Vagina (tissue), 2 donors: ENCODE results near the gene CERKL. TPM values are rescaled to one million over a fixed set of nuclear protein-coding genes. Genes with fewer than 3 reads are reported as not detected.

Source experiments
- DNase-seq, 2 donors: peaks; one replicate each; pipeline ENCODE4 v3.0.0-alpha.2; 2017; ENCODE audit errors: extremely low spot score in 2 of 2
- H3K27ac ChIP-seq: fragments of 200-600 bp; sonication (generic); one replicate; pipeline ENCODE4 v1.5.1; 2019
- H3K27me3 ChIP-seq: fragments of 200-600 bp; sonication (generic); one replicate; pipeline ENCODE4 v1.5.1; 2019
- H3K36me3 ChIP-seq, 2 donors: fragments of 200-600 bp; sonication (generic); one replicate each; pipeline ENCODE4 v1.5.1; 2017 to 2019
- H3K4me1 ChIP-seq: fragments of 200-600 bp; sonication (generic); one replicate; pipeline ENCODE4 v1.5.1; 2019
- H3K4me3 ChIP-seq, 2 donors: fragments of 200-600 bp; sonication (generic); 1 replicate in 1 of 2; 2 replicates in 1 of 2; pipeline ENCODE4 v1.5.1; 2016 to 2019
- H3K9me3 ChIP-seq: fragments of 200-600 bp; sonication (generic); one replicate; pipeline ENCODE4 v1.5.1; 2019
- POLR2A ChIP-seq, 2 donors: fragments of 450-650 bp; IDR thresholded peaks; one replicate each; pipeline ENCODE4 v1.6.1; 2017; ENCODE audit warnings: antibody characterized with exemption in 2 of 2, mild to moderate bottlenecking in 2 of 2, moderate library complexity in 2 of 2
- POLR2AphosphoS5 ChIP-seq, 2 donors: sonication (generic); formaldehyde crosslinking; IDR thresholded peaks; one replicate each; pipeline ENCODE4 v1.9.0; 2017; ENCODE audit warnings: antibody characterized with exemption in 2 of 2, mild to moderate bottlenecking in 2 of 2, low read depth in 1 of 2; ENCODE audit not compliant: insufficient read depth in 1 of 2
- intact Hi-C: fragments of 100-400 bp; cut with DNase I; formaldehyde crosslinking; loops from one replicate; pipeline ENCODE4 v1.15.1; 2023
- total RNA-seq: library from RNA; depleted of rRNA; stranded (reverse); fragments of >200 nt; gene quantifications from one replicate; pipeline ENCODE4 v1.2.3, GENCODE V29; 2016
- TF ChIP-seq, protein P1 (sequence below), 3 experiments: fragments of 450-650 bp in 2 of 3; fragments of 200-600 bp in 1 of 3; sonication (generic) in 1 of 3; IDR thresholded peaks; one replicate each; pipeline ENCODE4 v1.5.1; 2017 to 2019; ENCODE audit warnings: antibody characterized with exemption in 3 of 3, mild to moderate bottlenecking in 2 of 3, moderate library complexity in 2 of 3

CERKL gene
- total RNA-seq, 1 donor from 2014 or later = not detected

DNA sequence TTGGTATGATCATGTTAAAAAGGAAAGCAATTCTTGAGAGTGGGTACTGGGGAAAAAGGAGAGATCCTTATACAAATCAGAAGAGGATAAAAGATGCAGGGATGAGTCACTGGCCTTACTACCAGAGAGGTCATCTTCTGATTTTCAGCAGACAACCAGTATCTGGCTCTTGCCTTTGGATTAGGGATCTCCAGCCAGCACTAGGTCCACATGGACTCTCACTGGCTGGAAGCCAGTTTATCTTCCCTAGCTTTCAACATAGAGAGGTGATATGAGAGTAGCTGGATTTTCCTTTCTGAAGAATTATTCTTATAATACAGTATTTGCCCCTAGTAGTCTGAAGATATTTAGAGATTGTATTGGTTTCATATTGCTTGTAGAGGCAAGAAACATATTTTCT, 30.2 kb downstream of the CERKL start:
- H3K4me1 ChIP-seq = no peaks in the 10 kb centered on the region
- no peak overlapping the region for H3K4me3 ChIP-seq
- no peaks in the 10 kb centered on the region for H3K36me3 ChIP-seq
- H3K27ac ChIP-seq = no peak overlapping the region
- no peaks in the 10 kb centered on the region for H3K9me3 ChIP-seq
- intact Hi-C loops = no loop called here
- no peak for DNase-seq
- no peak for TF ChIP-seq POLR2AphosphoS5 (IDR thresholded peaks at IDR 0.05; ENCODE audit: insufficient read depth in 1 of 2, low read depth in 1 of 2)
- no peak for TF ChIP-seq POLR2A (IDR thresholded peaks at IDR 0.05)
- TF ChIP-seq, protein P1, sequence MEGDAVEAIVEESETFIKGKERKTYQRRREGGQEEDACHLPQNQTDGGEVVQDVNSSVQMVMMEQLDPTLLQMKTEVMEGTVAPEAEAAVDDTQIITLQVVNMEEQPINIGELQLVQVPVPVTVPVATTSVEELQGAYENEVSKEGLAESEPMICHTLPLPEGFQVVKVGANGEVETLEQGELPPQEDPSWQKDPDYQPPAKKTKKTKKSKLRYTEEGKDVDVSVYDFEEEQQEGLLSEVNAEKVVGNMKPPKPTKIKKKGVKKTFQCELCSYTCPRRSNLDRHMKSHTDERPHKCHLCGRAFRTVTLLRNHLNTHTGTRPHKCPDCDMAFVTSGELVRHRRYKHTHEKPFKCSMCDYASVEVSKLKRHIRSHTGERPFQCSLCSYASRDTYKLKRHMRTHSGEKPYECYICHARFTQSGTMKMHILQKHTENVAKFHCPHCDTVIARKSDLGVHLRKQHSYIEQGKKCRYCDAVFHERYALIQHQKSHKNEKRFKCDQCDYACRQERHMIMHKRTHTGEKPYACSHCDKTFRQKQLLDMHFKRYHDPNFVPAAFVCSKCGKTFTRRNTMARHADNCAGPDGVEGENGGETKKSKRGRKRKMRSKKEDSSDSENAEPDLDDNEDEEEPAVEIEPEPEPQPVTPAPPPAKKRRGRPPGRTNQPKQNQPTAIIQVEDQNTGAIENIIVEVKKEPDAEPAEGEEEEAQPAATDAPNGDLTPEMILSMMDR (IDR thresholded peaks at IDR 0.05) = no peak
- no peaks in the 10 kb centered on the region for H3K27me3 ChIP-seq

DNA sequence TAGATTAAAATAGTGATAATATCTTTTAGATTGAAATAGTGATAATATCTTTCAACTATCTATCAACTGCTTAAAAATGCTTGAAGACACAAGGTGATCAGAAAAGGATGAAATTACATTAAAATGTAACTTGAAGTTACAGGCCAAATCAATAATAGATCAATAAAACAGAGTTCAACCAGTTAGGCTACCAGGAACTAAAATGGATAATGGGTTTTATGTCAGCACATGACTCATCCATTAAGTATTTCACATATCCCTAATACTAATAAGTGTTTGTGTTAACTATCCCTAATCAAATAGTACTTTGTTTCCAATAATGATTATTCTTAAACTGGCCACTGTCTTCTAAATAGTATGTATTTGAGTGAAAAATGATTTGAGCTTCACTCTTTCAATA, 33.7 kb downstream of the CERKL start:
- Histone ChIP-seq H3K9me3 (no peaks in the 10 kb centered on the region), H3K27ac (no peak overlapping the region), H3K4me3 (no peak overlapping the region), H3K4me1 (no peaks in the 10 kb centered on the region), H3K27me3 (no peaks in the 10 kb centered on the region), H3K36me3 (no peaks in the 10 kb centered on the region)
- DNase-seq = no peak
- intact Hi-C loops = no loop called here
- TF ChIP-seq POLR2AphosphoS5 (IDR thresholded peaks at IDR 0.05; ENCODE audit: insufficient read depth in 1 of 2, low read depth in 1 of 2) (no peak), POLR2A (IDR thresholded peaks at IDR 0.05) (no peak)
- TF ChIP-seq, protein P1 (IDR thresholded peaks at IDR 0.05) = no peak

DNA sequence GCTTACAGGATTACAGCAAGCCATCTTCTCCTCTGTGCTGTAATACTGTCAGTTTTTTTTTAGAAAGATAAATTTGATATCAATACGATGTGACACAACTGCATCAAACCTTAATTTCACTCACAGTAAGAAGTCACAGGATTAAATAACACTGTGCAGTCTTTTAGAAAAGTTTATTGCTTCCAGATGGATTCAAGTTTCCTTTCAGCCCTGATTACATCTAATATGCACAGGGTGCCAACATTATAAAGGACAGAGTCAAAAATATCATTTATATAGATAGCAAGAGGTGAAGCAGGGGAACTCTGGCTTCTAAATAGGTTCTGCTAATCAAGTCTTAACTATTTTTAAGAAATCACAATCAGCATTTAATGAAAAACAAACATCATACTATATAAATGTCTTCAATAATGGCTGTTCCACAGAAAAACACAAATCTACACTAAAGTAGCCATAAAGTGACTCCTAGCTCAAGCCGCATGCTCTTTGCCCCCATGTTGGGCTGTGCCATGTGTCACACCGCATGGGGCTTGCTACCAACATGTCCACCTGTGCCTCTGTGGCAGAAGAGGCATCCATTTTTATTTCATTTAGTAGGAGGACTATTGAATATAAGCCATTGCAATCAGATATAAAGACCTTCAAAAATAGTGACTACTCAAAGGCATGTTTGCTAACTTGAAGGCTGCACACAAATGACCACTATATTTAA, 35.0 kb downstream of the CERKL start:
- H3K4me1 ChIP-seq = no peaks in the 10 kb centered on the region
- no peak overlapping the region for H3K27ac ChIP-seq
- no peaks in the 10 kb centered on the region for H3K36me3 ChIP-seq
- no peak for TF ChIP-seq POLR2A (IDR thresholded peaks at IDR 0.05)
- TF ChIP-seq, protein P1 (IDR thresholded peaks at IDR 0.05) = no peak
- no peak for TF ChIP-seq POLR2AphosphoS5 (IDR thresholded peaks at IDR 0.05; ENCODE audit: insufficient read depth in 1 of 2, low read depth in 1 of 2)
- no peak overlapping the region for H3K4me3 ChIP-seq
- intact Hi-C loops = no loop called here
- no peaks in the 10 kb centered on the region for H3K9me3 ChIP-seq
- H3K27me3 ChIP-seq = no peaks in the 10 kb centered on the region
- no peak for DNase-seq

DNA sequence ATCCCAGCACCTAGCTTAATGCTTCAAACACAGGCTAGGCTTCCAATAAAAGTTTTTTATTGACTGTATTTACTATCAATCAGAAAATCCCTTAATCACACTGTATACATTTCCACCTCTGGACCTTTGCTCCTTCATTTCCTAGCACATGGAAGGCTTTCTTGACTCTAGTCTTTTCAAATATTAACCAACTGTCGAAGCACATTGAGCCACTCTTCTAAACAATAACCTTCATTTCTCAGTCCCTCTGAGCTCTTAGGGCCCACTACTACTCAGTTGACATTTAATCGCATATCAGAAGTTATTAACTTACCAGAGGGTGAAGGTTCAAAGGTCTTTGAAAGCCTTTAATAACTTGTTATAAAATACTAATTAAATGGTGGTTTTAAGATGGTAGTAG, 37.4 kb downstream of the CERKL start:
- H3K27ac ChIP-seq = no peak overlapping the region
- intact Hi-C loops = no loop called here
- H3K27me3 ChIP-seq = no peaks in the 10 kb centered on the region
- no peaks in the 10 kb centered on the region for H3K9me3 ChIP-seq
- H3K4me1 ChIP-seq = no peaks in the 10 kb centered on the region
- DNase-seq = no peak
- H3K36me3 ChIP-seq = no peaks in the 10 kb centered on the region
- no peak for TF ChIP-seq POLR2A (IDR thresholded peaks at IDR 0.05)
- TF ChIP-seq, protein P1 (IDR thresholded peaks at IDR 0.05) = no peak
- TF ChIP-seq POLR2AphosphoS5 (IDR thresholded peaks at IDR 0.05; ENCODE audit: insufficient read depth in 1 of 2, low read depth in 1 of 2) = no peak
- H3K4me3 ChIP-seq = no peak overlapping the region

GRCh38 chr2:181616715-181617114, 40.2 kb downstream of the CERKL start:
- no peak for TF ChIP-seq POLR2A (IDR thresholded peaks at IDR 0.05)
- TF ChIP-seq POLR2AphosphoS5 (IDR thresholded peaks at IDR 0.05; ENCODE audit: insufficient read depth in 1 of 2, low read depth in 1 of 2) = no peak
- TF ChIP-seq, protein P1 (IDR thresholded peaks at IDR 0.05) = no peak
- Histone ChIP-seq H3K27ac (no peak overlapping the region), H3K9me3 (no peaks in the 10 kb centered on the region), H3K4me3 (no peak overlapping the region), H3K27me3 (no peaks in the 10 kb centered on the region), H3K4me1 (no peaks in the 10 kb centered on the region), H3K36me3 (no peaks in the 10 kb centered on the region)
- intact Hi-C loops = no loop called here
- no peak for DNase-seq
